Endothelial cell of umbilical vein (primary cell): ENCODE data around the gene DPEP2. TPM values are rescaled to one million over a fixed set of nuclear protein-coding genes. Genes with fewer than 3 reads are reported as not detected.
"Not testable (repeated sequence)": the region's sequence is repeated elsewhere in the genome, so short reads cannot be mapped to it uniquely, and the experiment has no call there.

Experiments used
- BruUV-seq: library from RNA; stranded (reverse); fragments of 400-500 nt; replicated peaks from 2 replicates; lab custom pipeline; 2021; lab: Mats Ljungman, UMichigan
- CTCF ChIA-PET: fragments of 300-600, 350-600 bp; sonication (Branson Sonifier 250); formaldehyde crosslinking; loops from one replicate; lab custom pipeline; 2021; ENCODE audit warnings: antibody characterized with exemption, inconsistent platforms; lab: Charles Lee
- POLR2A ChIA-PET: fragments of 300-600, 350-600 bp; sonication (Branson Sonifier 250); formaldehyde crosslinking; loops from one replicate; lab custom pipeline; 2021; ENCODE audit warnings: antibody characterized with exemption, inconsistent platforms; lab: Charles Lee
- DNase-seq: peaks from one replicate; pipeline ENCODE4 v3.0.0-alpha.2; 2011; ENCODE audit warnings: low read depth, low spot score
- FAIRE-seq: peaks from 2 replicates; lab custom pipeline; 2011; peaks lifted over from hg19 to GRCh38; lab: Jason Lieb, UNC
- H2AFZ ChIP-seq: 2 replicates; pipeline ENCODE4 v1.6.0; 2012; ENCODE audit warnings: low read depth, low read length, control low read depth, inconsistent platforms
- H3K27ac ChIP-seq: 2 replicates; pipeline ENCODE4 v1.5.1; 2011; ENCODE audit warnings: low read depth, mild to moderate bottlenecking, control low read depth, low read length, moderate library complexity; ENCODE audit not compliant: insufficient read depth
- H3K27me3 ChIP-seq, 2 experiments: 2 replicates each; pipeline versions ENCODE4 v1.6.0 to v1.6.1; 2011; ENCODE audit warnings: low read length in 2 of 2, mixed read lengths in 1 of 2; ENCODE audit not compliant: control insufficient read depth in 2 of 2, insufficient read depth in 2 of 2
- H3K36me3 ChIP-seq, 2 experiments: 2 replicates in 1 of 2; 3 replicates in 1 of 2; pipeline ENCODE4 v1.5.1; 2011; ENCODE audit warnings: low read length in 2 of 2, mild to moderate bottlenecking in 1 of 2, moderate library complexity in 1 of 2; ENCODE audit not compliant: control insufficient read depth in 2 of 2, insufficient read depth in 2 of 2; ENCODE audit errors: extremely low read depth in 1 of 2
- H3K4me1 ChIP-seq: 3 replicates; pipeline ENCODE4 v1.5.1; 2011; ENCODE audit warnings: mild to moderate bottlenecking, low read length; ENCODE audit not compliant: control insufficient read depth, insufficient read depth; ENCODE audit errors: extremely low read depth
- H3K4me2 ChIP-seq: 2 replicates; pipeline ENCODE4 v1.6.1; 2011; ENCODE audit warnings: low read length, control low read depth, mixed read lengths; ENCODE audit not compliant: insufficient read depth
- H3K4me3 ChIP-seq, 3 experiments: fragments of 200-600 bp in 1 of 3; sonication (generic), shearing (Covaris generic) in 1 of 3; replicated peaks in 1 of 3; 2 replicates each; pipeline ENCODE4 v1.5.1; 2011 to 2016; ENCODE audit warnings: control low read depth in 3 of 3, low read length in 3 of 3, mild to moderate bottlenecking in 2 of 3, inconsistent platforms in 1 of 3, low read depth in 1 of 3, moderate library complexity in 1 of 3; ENCODE audit not compliant: insufficient read depth in 1 of 3
- H3K79me2 ChIP-seq: 2 replicates; pipeline ENCODE4 v1.6.0; 2012; ENCODE audit warnings: low read length, inconsistent platforms; ENCODE audit not compliant: control insufficient read depth, insufficient read depth
- H3K9ac ChIP-seq: replicated peaks from 2 replicates; pipeline ENCODE3; 2011; ENCODE audit warnings: low read length, control low read depth; ENCODE audit not compliant: insufficient read depth; ENCODE audit errors: extremely low read depth
- H3K9me1 ChIP-seq: replicated peaks from 3 replicates; pipeline ENCODE4 v1.6.0; 2011; ENCODE audit warnings: mild to moderate bottlenecking, low read length; ENCODE audit not compliant: control insufficient read depth, insufficient read depth; ENCODE audit errors: extremely low read depth
- H3K9me3 ChIP-seq: replicated peaks from 2 replicates; pipeline ENCODE4 v1.5.1; 2012; ENCODE audit warnings: low read length, inconsistent platforms; ENCODE audit not compliant: control insufficient read depth, insufficient read depth
- H4K20me1 ChIP-seq: replicated peaks from 2 replicates; pipeline ENCODE3; 2011; ENCODE audit warnings: mild to moderate bottlenecking, low read length; ENCODE audit not compliant: control insufficient read depth, insufficient read depth; ENCODE audit errors: extremely low read depth
- EZH2 ChIP-seq: IDR thresholded peaks from 2 replicates; pipeline ENCODE4 v1.6.1; 2012; ENCODE audit warnings: borderline replicate concordance, low read depth, mild to moderate bottlenecking, moderate library complexity, low read length, inconsistent platforms; ENCODE audit not compliant: severe bottlenecking
- FOS ChIP-seq: IDR thresholded peaks from 2 replicates; pipeline ENCODE4 v1.6.1; 2011; ENCODE audit warnings: mild to moderate bottlenecking, low read length, moderate library complexity, borderline replicate concordance; ENCODE audit not compliant: insufficient read depth
- GATA2 ChIP-seq: IDR thresholded peaks from 2 replicates; pipeline ENCODE4 v1.7.0; 2011; ENCODE audit warnings: low read depth, mild to moderate bottlenecking, moderate library complexity, mixed read lengths, low read length; ENCODE audit not compliant: insufficient read length, insufficient read depth
- JUN ChIP-seq: IDR thresholded peaks from 2 replicates; pipeline ENCODE4 v1.6.1; 2011; ENCODE audit warnings: borderline replicate concordance, low read depth; ENCODE audit not compliant: insufficient read length, insufficient read depth
- MAX ChIP-seq: IDR thresholded peaks from 2 replicates; pipeline ENCODE4 v1.6.1; 2011; ENCODE audit not compliant: insufficient read depth, insufficient read length
- MYC ChIP-seq: IDR thresholded peaks from one replicate; pipeline ENCODE4 v1.6.1; 2011; ENCODE audit warnings: mild to moderate bottlenecking, low read depth, low read length
- POLR2A ChIP-seq: IDR thresholded peaks from 2 replicates; pipeline ENCODE4 v1.6.1; 2012; ENCODE audit warnings: low read depth, mild to moderate bottlenecking, control low read depth, low read length
- POLR2AphosphoS5 ChIP-seq: IDR thresholded peaks from 2 replicates; pipeline ENCODE4 v1.6.1; 2012; ENCODE audit warnings: low read depth, mild to moderate bottlenecking, control low read depth, low read length, moderate library complexity; ENCODE audit not compliant: insufficient read depth
- dilution Hi-C: fragments of 300-500 bp; cut with MboI; formaldehyde crosslinking; loops from one replicate; pipeline ENCODE4 v1.15.0; 2019; ENCODE audit warnings: low sequenced_read_pairs; ENCODE audit not compliant: extremely low pct_ligation_motif_present
- intact Hi-C: fragments of 100-400 bp; cut with micrococcal nuclease; formaldehyde crosslinking; loops from one replicate; pipeline ENCODE4 v1.10.0; 2022
- polyA plus RNA-seq, 4 experiments: library from polyadenylated mRNA; depleted of rRNA in 3 of 4; stranded (reverse) in 3 of 4; unstranded in 1 of 4; fragments of >200 nt; gene quantifications; 2 replicates each; pipeline versions ENCODE4 v1.2.1 to v1.2.3, GENCODE V29; 2011 to 2012; ENCODE audit warnings: missing spikeins in 1 of 4
- total RNA-seq: library from RNA; stranded (reverse); gene quantifications from 2 replicates; pipeline ENCODE4 v1.2.3, GENCODE V29; 2021
- TF ChIP-seq, protein P1 (sequence below), 2 donors: IDR thresholded peaks; 1 replicate in 1 of 2; 2 replicates in 1 of 2; pipeline ENCODE4 v1.5.1; 2011; ENCODE audit warnings: low read length in 2 of 2, mild to moderate bottlenecking in 2 of 2, moderate library complexity in 2 of 2, control low read depth in 1 of 2, inconsistent platforms in 1 of 2, low read depth in 1 of 2; ENCODE audit not compliant: insufficient read depth in 1 of 2; ENCODE audit errors: extremely low read depth in 1 of 2

Gene DPEP2
- total and polyA plus RNA-seq, 2 donors (not counting 3 experiments of a cell fraction or from before 2014, with no cell fraction given) = 0.27 to 1.8 TPM

GRCh38 chr16:68013440-68013839, 14.2 kb upstream of the DPEP2 start:
- H3K4me1 ChIP-seq = peaks cover 7% of the 10 kb centered on the region
- ChIA-PET POLR2A (no interaction called here), CTCF (interaction anchor here (1.1 to 1.2 kb wide), 2 partner anchors 12 to 30 kb away, joined by 3 read pairs; no protein-coding TSS in a partner anchor)
- H4K20me1 ChIP-seq = no peaks in the 10 kb centered on the region
- H3K27ac ChIP-seq = no peak overlapping the region
- H3K9me3 ChIP-seq = no peaks in the 10 kb centered on the region
- intact Hi-C loops (no loop called here), dilution Hi-C loops (no loop called here)
- DNase-seq (peak; percentile 41), FAIRE-seq (peak; percentile 44)
- no peak overlapping the region for H3K9ac ChIP-seq
- H2AFZ ChIP-seq = peak overlapping the region; percentile 75
- H3K36me3 ChIP-seq = no peaks in the 10 kb centered on the region
- H3K27me3 ChIP-seq = no peaks in the 10 kb centered on the region
- no peaks in the 10 kb centered on the region for H3K79me2 ChIP-seq
- H3K4me3 ChIP-seq = no peak overlapping the region
- H3K4me2 ChIP-seq = peak overlapping the region; percentile 29
- H3K9me1 ChIP-seq = no peaks in the 10 kb centered on the region
- TF ChIP-seq FOS (no peak), MYC (no peak), GATA2 (no peak), POLR2A (no peak), MAX (no peak), JUN (no peak), EZH2 (no peak), POLR2AphosphoS5 (no peak)
- TF ChIP-seq, protein P1, sequence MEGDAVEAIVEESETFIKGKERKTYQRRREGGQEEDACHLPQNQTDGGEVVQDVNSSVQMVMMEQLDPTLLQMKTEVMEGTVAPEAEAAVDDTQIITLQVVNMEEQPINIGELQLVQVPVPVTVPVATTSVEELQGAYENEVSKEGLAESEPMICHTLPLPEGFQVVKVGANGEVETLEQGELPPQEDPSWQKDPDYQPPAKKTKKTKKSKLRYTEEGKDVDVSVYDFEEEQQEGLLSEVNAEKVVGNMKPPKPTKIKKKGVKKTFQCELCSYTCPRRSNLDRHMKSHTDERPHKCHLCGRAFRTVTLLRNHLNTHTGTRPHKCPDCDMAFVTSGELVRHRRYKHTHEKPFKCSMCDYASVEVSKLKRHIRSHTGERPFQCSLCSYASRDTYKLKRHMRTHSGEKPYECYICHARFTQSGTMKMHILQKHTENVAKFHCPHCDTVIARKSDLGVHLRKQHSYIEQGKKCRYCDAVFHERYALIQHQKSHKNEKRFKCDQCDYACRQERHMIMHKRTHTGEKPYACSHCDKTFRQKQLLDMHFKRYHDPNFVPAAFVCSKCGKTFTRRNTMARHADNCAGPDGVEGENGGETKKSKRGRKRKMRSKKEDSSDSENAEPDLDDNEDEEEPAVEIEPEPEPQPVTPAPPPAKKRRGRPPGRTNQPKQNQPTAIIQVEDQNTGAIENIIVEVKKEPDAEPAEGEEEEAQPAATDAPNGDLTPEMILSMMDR (IDR thresholded peaks at IDR 0.05; ENCODE audit: extremely low read depth in 1 of 2, insufficient read depth in 1 of 2, low read depth in 1 of 2, low read length in 2 of 2) = no peak
- no TSS peak for BruUV-seq

GRCh38 chr16:68009872-68010271, 10.6 kb upstream of the DPEP2 start:
- peak; percentile 12 for FAIRE-seq
- BruUV-seq = not testable (repeated sequence)

More at GRCh38 chr16:68009872-68010271, 10.6 kb upstream of the DPEP2 start:
- H3K36me3 ChIP-seq, POLR2A ChIA-PET, H3K27me3 ChIP-seq, H3K9me3 ChIP-seq, H3K27ac ChIP-seq, H3K4me3 ChIP-seq, DNase-seq, H3K4me2 ChIP-seq, dilution Hi-C loops, H3K79me2 ChIP-seq, H2AFZ ChIP-seq, H3K9ac ChIP-seq, CTCF ChIA-PET, intact Hi-C loops, H3K9me1 ChIP-seq, H4K20me1 ChIP-seq: not testable (repeated sequence)
- H3K4me1 ChIP-seq = peaks cover 10% of the 10 kb centered on the region
